ENCODE results near the gene FOXO6.
A peak's percentile ranks its signal among the peaks of the same experiment; 100 is the strongest.

The FOXO6 gene

DNA sequence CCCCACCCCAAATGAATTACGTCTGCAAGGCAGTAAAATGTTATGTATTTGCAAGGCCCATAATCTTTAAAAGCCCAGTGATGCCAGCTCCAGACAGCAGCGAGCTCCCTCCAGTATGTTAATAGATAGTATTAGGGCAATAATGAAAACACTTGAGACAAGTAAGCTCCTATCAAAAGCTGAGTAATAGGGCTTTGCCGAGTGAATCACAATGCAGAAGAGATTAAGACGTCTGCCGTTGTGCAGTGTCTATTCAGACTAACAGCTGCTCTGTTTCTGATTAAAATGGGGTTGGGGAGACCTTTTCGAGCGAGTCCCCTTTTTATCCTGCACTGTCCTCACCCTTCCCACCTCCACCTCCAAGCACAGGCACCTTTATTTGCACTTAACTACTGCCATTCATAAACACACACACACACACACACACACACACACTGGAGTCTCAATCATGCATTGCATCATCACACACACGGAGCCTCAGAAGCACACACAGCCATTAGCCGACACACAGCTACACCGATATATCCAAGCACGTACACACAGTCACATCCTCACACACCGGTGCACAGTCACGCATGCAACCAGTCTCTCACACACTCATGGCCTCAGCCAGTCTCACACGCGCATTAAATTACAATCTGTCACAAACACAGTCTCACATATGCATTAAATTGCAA lies 46.0 kb upstream of the FOXO6 start:
- Histone ChIP-seq H3K27me3 (ENCODE audit: insufficient read depth, poor library complexity, severe bottlenecking) (no peaks in the 10 kb centered on the region), H3K36me3 (ENCODE audit: low read depth) (no peaks in the 10 kb centered on the region), H3K4me3 (ENCODE audit: severe bottlenecking) (no peak overlapping the region), H3K4me1 (ENCODE audit: insufficient read depth, poor library complexity, severe bottlenecking) (no peaks in the 10 kb centered on the region), H3K9me3 (ENCODE audit: severe bottlenecking) (no peaks in the 10 kb centered on the region), H3K27ac (ENCODE audit: poor library complexity, severe bottlenecking) (no peak overlapping the region)
- no peak for DNase-seq (ENCODE audit: low spot score)
- TF ChIP-seq, protein P1, sequence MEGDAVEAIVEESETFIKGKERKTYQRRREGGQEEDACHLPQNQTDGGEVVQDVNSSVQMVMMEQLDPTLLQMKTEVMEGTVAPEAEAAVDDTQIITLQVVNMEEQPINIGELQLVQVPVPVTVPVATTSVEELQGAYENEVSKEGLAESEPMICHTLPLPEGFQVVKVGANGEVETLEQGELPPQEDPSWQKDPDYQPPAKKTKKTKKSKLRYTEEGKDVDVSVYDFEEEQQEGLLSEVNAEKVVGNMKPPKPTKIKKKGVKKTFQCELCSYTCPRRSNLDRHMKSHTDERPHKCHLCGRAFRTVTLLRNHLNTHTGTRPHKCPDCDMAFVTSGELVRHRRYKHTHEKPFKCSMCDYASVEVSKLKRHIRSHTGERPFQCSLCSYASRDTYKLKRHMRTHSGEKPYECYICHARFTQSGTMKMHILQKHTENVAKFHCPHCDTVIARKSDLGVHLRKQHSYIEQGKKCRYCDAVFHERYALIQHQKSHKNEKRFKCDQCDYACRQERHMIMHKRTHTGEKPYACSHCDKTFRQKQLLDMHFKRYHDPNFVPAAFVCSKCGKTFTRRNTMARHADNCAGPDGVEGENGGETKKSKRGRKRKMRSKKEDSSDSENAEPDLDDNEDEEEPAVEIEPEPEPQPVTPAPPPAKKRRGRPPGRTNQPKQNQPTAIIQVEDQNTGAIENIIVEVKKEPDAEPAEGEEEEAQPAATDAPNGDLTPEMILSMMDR (IDR thresholded peaks at IDR 0.05; ENCODE audit: poor library complexity, severe bottlenecking) = no peak
- no peak for ATAC-seq (ENCODE audit: low read depth)

DNA sequence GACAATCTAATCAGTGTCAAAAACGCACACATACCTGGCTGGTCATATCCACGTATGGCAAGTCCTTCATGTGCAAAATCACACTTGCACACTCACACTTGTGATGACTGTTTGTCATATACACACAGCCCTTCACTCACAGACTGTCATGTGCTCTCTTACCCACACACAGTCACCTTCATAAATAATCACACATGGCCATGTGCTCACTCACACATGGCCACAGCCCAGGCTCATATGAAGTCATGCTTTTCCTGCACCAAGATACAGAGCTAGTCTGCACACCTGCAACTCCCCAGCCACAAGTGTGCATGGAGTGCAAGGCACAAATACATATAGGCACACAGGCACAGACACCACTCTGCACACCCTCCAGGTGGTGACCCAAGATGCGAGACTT lies 45.4 kb upstream of the FOXO6 start:
- no peak for ATAC-seq (ENCODE audit: low read depth)
- no peak for DNase-seq (ENCODE audit: low spot score)
- Histone ChIP-seq H3K36me3 (ENCODE audit: low read depth) (no peaks in the 10 kb centered on the region), H3K27ac (ENCODE audit: poor library complexity, severe bottlenecking) (no peak overlapping the region), H3K4me3 (ENCODE audit: severe bottlenecking) (no peak overlapping the region), H3K9me3 (ENCODE audit: severe bottlenecking) (no peaks in the 10 kb centered on the region), H3K4me1 (ENCODE audit: insufficient read depth, poor library complexity, severe bottlenecking) (no peaks in the 10 kb centered on the region), H3K27me3 (ENCODE audit: insufficient read depth, poor library complexity, severe bottlenecking) (no peaks in the 10 kb centered on the region)
- TF ChIP-seq, protein P1 (IDR thresholded peaks at IDR 0.05; ENCODE audit: poor library complexity, severe bottlenecking) = no peak

DNA sequence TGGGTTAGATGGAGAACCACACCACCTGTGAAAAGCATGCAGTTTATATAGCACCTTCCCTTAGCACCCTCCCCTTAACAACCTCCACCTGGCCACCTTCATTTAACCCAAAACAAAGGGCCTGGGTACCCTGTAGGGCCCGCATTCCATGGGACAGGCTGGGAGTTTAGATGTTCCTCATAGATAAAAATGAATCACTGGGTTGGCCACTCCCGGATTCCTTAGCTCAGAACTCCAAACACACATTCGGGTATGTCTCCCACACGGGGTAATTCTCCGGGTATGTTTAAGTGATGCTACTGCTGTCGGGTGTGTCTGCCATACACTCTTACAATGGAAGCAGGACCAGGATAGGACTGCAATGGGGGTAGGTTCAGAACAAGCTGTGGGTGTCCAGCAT lies 43.9 kb upstream of the FOXO6 start:
- peak; percentile 73 for ATAC-seq (ENCODE audit: low read depth)
- Histone ChIP-seq H3K27me3 (ENCODE audit: insufficient read depth, poor library complexity, severe bottlenecking) (no peaks in the 10 kb centered on the region), H3K4me1 (ENCODE audit: insufficient read depth, poor library complexity, severe bottlenecking) (no peaks in the 10 kb centered on the region), H3K36me3 (ENCODE audit: low read depth) (no peaks in the 10 kb centered on the region), H3K9me3 (ENCODE audit: severe bottlenecking) (no peaks in the 10 kb centered on the region), H3K27ac (ENCODE audit: poor library complexity, severe bottlenecking) (no peak overlapping the region), H3K4me3 (ENCODE audit: severe bottlenecking) (no peak overlapping the region)
- DNase-seq (ENCODE audit: low spot score) = no peak
- TF ChIP-seq, protein P1 (IDR thresholded peaks at IDR 0.05; ENCODE audit: poor library complexity, severe bottlenecking) = no peak

DNA sequence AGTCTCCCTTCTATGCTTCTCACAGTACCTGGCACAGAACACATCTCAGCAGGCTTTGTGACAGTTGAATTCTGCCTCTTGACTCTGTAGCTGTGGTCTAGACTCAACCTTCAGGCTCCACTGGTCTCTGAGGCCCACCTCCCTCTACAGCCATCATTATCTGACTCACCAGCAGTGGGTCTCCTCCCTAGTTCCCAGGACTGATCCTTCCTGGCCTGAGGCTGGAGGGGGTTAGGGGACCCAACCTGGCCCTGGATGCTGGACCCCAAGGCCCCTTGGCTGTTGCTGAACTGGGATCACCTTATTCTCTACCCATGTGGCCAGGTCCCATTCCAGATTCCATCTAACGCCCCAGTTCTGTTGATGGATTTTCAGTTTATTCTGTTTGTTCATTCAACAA lies 43.1 kb upstream of the FOXO6 start:
- no peak overlapping the region for H3K27ac ChIP-seq (ENCODE audit: poor library complexity, severe bottlenecking)
- H3K4me1 ChIP-seq (ENCODE audit: insufficient read depth, poor library complexity, severe bottlenecking) = no peaks in the 10 kb centered on the region
- no peaks in the 10 kb centered on the region for H3K9me3 ChIP-seq (ENCODE audit: severe bottlenecking)
- TF ChIP-seq, protein P1 (IDR thresholded peaks at IDR 0.05; ENCODE audit: poor library complexity, severe bottlenecking) = no peak
- ATAC-seq (ENCODE audit: low read depth) = no peak
- no peaks in the 10 kb centered on the region for H3K36me3 ChIP-seq (ENCODE audit: low read depth)
- no peaks in the 10 kb centered on the region for H3K27me3 ChIP-seq (ENCODE audit: insufficient read depth, poor library complexity, severe bottlenecking)
- no peak overlapping the region for H3K4me3 ChIP-seq (ENCODE audit: severe bottlenecking)
- no peak for DNase-seq (ENCODE audit: low spot score)

DNA sequence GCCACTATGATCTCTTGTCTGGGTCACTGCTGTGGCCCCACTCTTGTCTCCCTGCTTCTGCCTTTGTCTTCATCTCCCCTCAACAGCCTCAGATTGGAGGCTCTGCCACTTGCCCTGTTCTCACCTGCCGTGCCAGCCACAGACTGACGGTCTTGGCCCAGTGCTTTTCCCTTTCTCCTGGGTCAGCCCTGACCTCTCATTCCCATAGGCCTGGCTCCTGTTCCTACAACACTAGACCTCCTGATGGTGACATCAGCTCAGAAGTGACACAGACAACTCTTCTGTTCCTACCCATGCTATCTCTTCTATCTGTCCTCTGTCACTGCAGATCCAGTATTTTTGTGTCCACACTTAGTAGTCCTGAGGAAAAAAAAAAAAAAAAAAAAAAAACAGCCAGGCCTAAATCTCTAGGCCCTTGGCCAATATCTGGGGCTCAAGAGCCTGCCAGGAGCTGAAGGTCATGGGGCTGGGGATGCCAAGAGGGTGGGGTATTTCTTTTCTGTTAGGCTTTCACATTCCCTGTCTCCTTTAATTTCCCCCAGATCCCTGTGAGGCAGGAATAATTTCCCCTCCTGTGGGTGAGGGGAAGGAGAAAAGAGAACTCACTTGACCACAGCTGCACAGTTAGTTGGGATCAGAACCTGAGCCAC lies 42.0 kb upstream of the FOXO6 start:
- DNase-seq (ENCODE audit: low spot score) (no peak), ATAC-seq (ENCODE audit: low read depth) (no peak)
- H3K9me3 ChIP-seq (ENCODE audit: severe bottlenecking) = no peaks in the 10 kb centered on the region
- H3K4me3 ChIP-seq (ENCODE audit: severe bottlenecking) = no peak overlapping the region
- no peaks in the 10 kb centered on the region for H3K4me1 ChIP-seq (ENCODE audit: insufficient read depth, poor library complexity, severe bottlenecking)
- H3K27me3 ChIP-seq (ENCODE audit: insufficient read depth, poor library complexity, severe bottlenecking) = no peaks in the 10 kb centered on the region
- no peaks in the 10 kb centered on the region for H3K36me3 ChIP-seq (ENCODE audit: low read depth)
- H3K27ac ChIP-seq (ENCODE audit: poor library complexity, severe bottlenecking) = no peak overlapping the region
- TF ChIP-seq, protein P1 (IDR thresholded peaks at IDR 0.05; ENCODE audit: poor library complexity, severe bottlenecking) = no peak
